Ovary (tissue), 9 donors: ENCODE data around the gene TSSC4. TPM values are rescaled to one million over a fixed set of nuclear protein-coding genes. Genes with fewer than 3 reads are reported as not detected.
A peak's percentile ranks its signal among the peaks of the same experiment; 100 is the strongest.

Experiments
- DNase-seq, 5 donors: peaks; one replicate each; pipeline ENCODE4 v3.0.0-alpha.2; 2019 to 2020
- H3K27ac ChIP-seq, 2 donors: fragments of 200-600 bp; one replicate each; pipeline versions ENCODE4 v1.5.1 to v1.8.0; 2019 to 2022
- H3K27me3 ChIP-seq: fragments of 200-600 bp; one replicate; pipeline ENCODE4 v1.8.0; 2022
- H3K36me3 ChIP-seq: fragments of 200-600 bp; sonication (generic); one replicate; pipeline ENCODE4 v1.5.1; 2019
- H3K4me1 ChIP-seq: one replicate; pipeline ENCODE4 v1.8.1; 2013; ENCODE audit warnings: mild to moderate bottlenecking, moderate library complexity; ENCODE audit not compliant: insufficient read depth
- H3K4me3 ChIP-seq: fragments of 200-600 bp; sonication (generic); one replicate; pipeline ENCODE4 v1.5.1; 2017
- H3K9me3 ChIP-seq, 2 donors: fragments of 200-600 bp in 1 of 2; sonication (generic) in 1 of 2; one replicate each; pipeline versions ENCODE4 v1.5.1 to v1.8.1; 2013 to 2019; ENCODE audit warnings: mild to moderate bottlenecking in 1 of 2, moderate library complexity in 1 of 2
- CTCF ChIP-seq, 3 donors: fragments of 450-650 bp in 2 of 3; fragments of 200-600 bp in 1 of 3; IDR thresholded peaks; one replicate each; pipeline versions ENCODE4 v1.5.1 to v1.8.0; 2016 to 2022; ENCODE audit warnings: antibody characterized with exemption in 3 of 3, mild to moderate bottlenecking in 1 of 3
- EP300 ChIP-seq: sonication (generic); formaldehyde crosslinking; IDR thresholded peaks from one replicate; pipeline ENCODE4 v1.6.1; 2017; ENCODE audit warnings: antibody characterized with exemption
- POLR2A ChIP-seq: fragments of 450-650 bp; IDR thresholded peaks from one replicate; pipeline ENCODE4 v1.6.1; 2017; ENCODE audit warnings: antibody characterized with exemption, mild to moderate bottlenecking, moderate library complexity
- WGBS, 3 donors: extraction: QIAGEN DNeasy Blood & Tissue Kit in 1 of 3; methylation state at CpG; one replicate each; pipeline versions ENCODE4 v1.1.5 to v1.1.7; 2013 to 2017; 5-methylcytosine and 5-hydroxymethylcytosine counted together
- intact Hi-C, 4 donors: fragments of 100-400 bp; cut with DNase I; formaldehyde crosslinking; loops; one replicate each; pipeline versions ENCODE4 v1.11.0 to v1.15.1; 2022 to 2023
- polyA plus RNA-seq, 2 donors: library from polyadenylated mRNA; stranded (reverse); fragments of 200-250 nt in 1 of 2; fragments of 350-450 nt in 1 of 2; fragmentation: Illumina TruSeq in 1 of 2; extraction: RNeasy Lipid Tissue Mini Kit (QIAGEN cat#74804) in 1 of 2; gene quantifications; one replicate each; pipeline ENCODE4 v1.2.3, GENCODE V29; 2013 to 2014
- total RNA-seq, 7 donors: library from RNA; depleted of rRNA in 2 of 7; stranded (reverse); fragments of >200 nt in 2 of 7; fragmentation: NEBNext Ultra II Directional in 3 of 7; extraction: Animal tissue kit (Norgen Biotek cat#: 25700) in 3 of 7; gene quantifications; one replicate each; pipeline versions ENCODE4 v1.1.0 to v1.2.4, GENCODE V29; 2016 to 2023
- donor health status: DM: no; HTN: no; CAD: no; lungs with moderate emphysema.
- donor health status: DM: no; HTN: no; CAD: no.
- donor health status: Bipolar disorder and iron deficiency.
- donor health status: DM: yes; HTN: yes; CAD: no.
- donor health status: DM: no; HTN: no; CAD: no.
- donor health status: DM: yes; HTN: yes; CAD: no.

The TSSC4 gene
- total and polyA plus RNA-seq, 9 donors: 1.3 to 73.4 (median 41.7) TPM

GRCh38 chr11:2415171-2415570, 14.6 kb downstream of the TSSC4 start:
- Histone ChIP-seq H3K27me3 (no peaks in the 10 kb centered on the region), H3K36me3 (no peaks in the 10 kb centered on the region), H3K27ac (no peak overlapping the region), H3K4me3 (no peak overlapping the region), H3K4me1 (no peaks in the 10 kb centered on the region), H3K9me3 (no peaks in the 10 kb centered on the region)
- no peak for TF ChIP-seq POLR2A
- TF ChIP-seq EP300: no peak
- no peak for TF ChIP-seq CTCF (IDR thresholded peaks at IDR 0.05)
- DNase-seq: no peak
- intact Hi-C loops: no loop called here
- whole genome bisulfite sequencing, 3 donors: 87 to 96% (median 89%) methylated on average over 22 to 28 of the region's 28 CpGs

- no peaks in the 10 kb centered on the region for H3K36me3 ChIP-seq
- no peak overlapping the region for H3K4me3 ChIP-seq
- no peak overlapping the region for H3K27ac ChIP-seq
- intact Hi-C loops: no loop called here
- TF ChIP-seq POLR2A: no peak
- H3K9me3 ChIP-seq: no peaks in the 10 kb centered on the region
- WGBS, 3 donors: 78 to 84% (median 78%) methylated on average over 33 to 34 of the region's 34 CpGs
- H3K4me1 ChIP-seq: peaks cover 2% of the 10 kb centered on the region
- DNase-seq: no peak
- no peaks in the 10 kb centered on the region for H3K27me3 ChIP-seq
Observed at GRCh38 chr11:2415601-2416380, 15.2 kb downstream of the TSSC4 start.

- intact Hi-C loops: no loop called here
- no peaks in the 10 kb centered on the region for H3K36me3 ChIP-seq
- H3K27me3 ChIP-seq: no peaks in the 10 kb centered on the region
- H3K27ac ChIP-seq: no peak overlapping the region
- 75 to 82% (median 81%) methylated on average over 18 of the region's 18 CpGs for WGBS, 3 donors
- H3K4me3 ChIP-seq: no peak overlapping the region
- H3K9me3 ChIP-seq: no peaks in the 10 kb centered on the region
- peaks cover 2% of the 10 kb centered on the region for H3K4me1 ChIP-seq
- no peak for DNase-seq
- no peak for TF ChIP-seq POLR2A
Observed at GRCh38 chr11:2416765-2417164, 16.2 kb downstream of the TSSC4 start.

- Histone ChIP-seq H3K36me3 (no peaks in the 10 kb centered on the region), H3K9me3 (no peaks in the 10 kb centered on the region), H3K27ac (no peak overlapping the region), H3K4me1 (peaks cover 2% of the 10 kb centered on the region), H3K4me3 (no peak overlapping the region), H3K27me3 (no peaks in the 10 kb centered on the region)
- intact Hi-C loops: loop anchor here in 1 of 4 donors (2.0 kb wide), 1 partner anchor 113 kb away; no protein-coding TSS in a partner anchor
- DNase-seq: peak in 1 of 5 donors; percentile 13
- 65 to 70% (median 69%) methylated on average over 28 to 30 of the region's 30 CpGs for WGBS, 3 donors
- no peak for TF ChIP-seq CTCF (IDR thresholded peaks at IDR 0.05)
- no peak for TF ChIP-seq EP300
- TF ChIP-seq POLR2A: no peak
Observed at GRCh38 chr11:2417856-2418692, 17.5 kb downstream of the TSSC4 start.

GRCh38 chr11:2418693-2419360, 18.3 kb downstream of the TSSC4 start:
- peaks cover 2% of the 10 kb centered on the region for H3K4me1 ChIP-seq
- TF ChIP-seq POLR2A (no peak), EP300 (no peak), CTCF (IDR thresholded peaks at IDR 0.05) (no peak)
- H3K9me3 ChIP-seq: no peaks in the 10 kb centered on the region
- H3K27me3 ChIP-seq: no peaks in the 10 kb centered on the region
- H3K36me3 ChIP-seq: no peaks in the 10 kb centered on the region
- H3K4me3 ChIP-seq: no peak overlapping the region
- intact Hi-C loops: loop anchor here in 1 of 4 donors (2.0 kb wide), 1 partner anchor 114 kb away; no protein-coding TSS in a partner anchor
- WGBS, 3 donors: 73 to 77% (median 76%) methylated on average over 21 of the region's 21 CpGs
- H3K27ac ChIP-seq: no peak overlapping the region
- DNase-seq: peak in 1 of 5 donors; percentile 15
